Mucosa of gallbladder (tissue), 1 donor: ENCODE measurements around the gene KNSTRN. TPM values are rescaled to one million over a fixed set of nuclear protein-coding genes. Genes with fewer than 3 reads are reported as not detected.

Source experiments
- DNase-seq: peaks from one replicate; pipeline ENCODE4 v3.0.0-alpha.2; 2020; ENCODE audit warnings: low spot score
- total RNA-seq: library from RNA; stranded (reverse); gene quantifications from one replicate; pipeline ENCODE4 v1.2.1, GENCODE V29; 2021
- donor health status: DM: no; HTN: no; CAD: no.

Gene KNSTRN
- total RNA-seq, 1 donor from 2014 or later, result 12.2 TPM

- DNase-seq, result peak; percentile 82
Observed at GRCh38 chr15:40345867-40346578, 36.5 kb upstream of the KNSTRN start.

- no peak for DNase-seq
Observed at GRCh38 chr15:40346579-40347558, 35.7 kb upstream of the KNSTRN start.

GRCh38 chr15:40347559-40348473 lies 34.7 kb upstream of the KNSTRN start:
- no peak for DNase-seq

GRCh38 chr15:40348474-40348870 lies 34.0 kb upstream of the KNSTRN start:
- no peak for DNase-seq

- DNase-seq, result no peak
Observed at GRCh38 chr15:40349163-40349562, 33.4 kb upstream of the KNSTRN start.

- DNase-seq, result no peak
Observed at GRCh38 chr15:40352281-40352901, 30.1 kb upstream of the KNSTRN start.

- no peak for DNase-seq
Observed at GRCh38 chr15:40353697-40354096, 28.8 kb upstream of the KNSTRN start.

GRCh38 chr15:40354408-40355171 lies 27.9 kb upstream of the KNSTRN start:
- no peak for DNase-seq

GRCh38 chr15:40355976-40356585 lies 26.4 kb upstream of the KNSTRN start:
- DNase-seq, result no peak

GRCh38 chr15:40357246-40357645 lies 25.3 kb upstream of the KNSTRN start:
- DNase-seq, result no peak

GRCh38 chr15:40357723-40358470 lies 24.6 kb upstream of the KNSTRN start, which contains the start of gene DISP2:
Gene DISP2, plus strand, starts transcription at chr15:40358219. Its CDS starts 103 bp downstream, at chr15:40358322.
- peak; percentile 83 for DNase-seq

- DNase-seq, result no peak
Observed at GRCh38 chr15:40358471-40359353, 23.8 kb upstream of the KNSTRN start.

- DNase-seq, result no peak
Observed at GRCh38 chr15:40360015-40360414, 22.5 kb upstream of the KNSTRN start.

GRCh38 chr15:40361640-40362039 lies 20.9 kb upstream of the KNSTRN start:
- DNase-seq, result no peak

- DNase-seq, result no peak
Observed at GRCh38 chr15:40363611-40364010, 18.9 kb upstream of the KNSTRN start.

- DNase-seq, result no peak
Observed at GRCh38 chr15:40364251-40364650, 18.3 kb upstream of the KNSTRN start.

- no peak for DNase-seq
Observed at GRCh38 chr15:40365016-40365415, 17.5 kb upstream of the KNSTRN start.
